ENCODE measurements around the gene COPS9.

DNA sequence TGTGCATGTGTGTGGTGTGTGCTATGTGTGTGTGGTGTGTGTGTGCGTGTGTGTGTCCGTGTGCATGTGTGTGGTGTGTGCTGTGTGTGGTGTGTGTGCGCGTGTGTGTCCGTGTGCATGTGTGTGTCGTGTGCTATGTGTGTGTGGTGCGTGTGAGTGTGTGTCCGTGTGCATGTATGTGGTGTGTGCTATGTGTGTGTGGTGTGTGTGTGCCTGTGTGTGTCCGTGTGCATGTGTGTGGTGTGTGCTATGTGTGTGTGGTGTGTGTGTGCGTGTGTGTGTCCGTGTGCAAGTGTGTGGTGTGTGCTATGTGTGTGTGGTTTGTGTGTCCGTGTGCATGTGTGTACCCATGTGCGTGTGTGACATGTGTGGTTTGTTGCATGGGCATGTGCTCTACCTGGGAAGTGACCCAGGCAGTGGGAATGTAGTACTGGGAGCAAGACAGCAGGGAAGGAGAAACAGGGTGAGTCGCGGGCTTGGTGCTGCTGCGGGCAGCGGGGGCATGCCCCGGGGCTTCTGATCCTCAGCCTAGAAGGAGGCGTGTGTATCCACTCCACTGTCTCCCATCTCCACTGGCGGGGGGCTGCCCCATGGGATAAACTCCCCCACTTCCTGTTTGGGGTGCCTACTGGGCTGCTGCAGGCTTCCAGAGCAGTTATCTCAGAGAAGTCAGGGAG lies 11.9 kb upstream of the COPS9 start:
- TF ChIP-seq, protein P1, sequence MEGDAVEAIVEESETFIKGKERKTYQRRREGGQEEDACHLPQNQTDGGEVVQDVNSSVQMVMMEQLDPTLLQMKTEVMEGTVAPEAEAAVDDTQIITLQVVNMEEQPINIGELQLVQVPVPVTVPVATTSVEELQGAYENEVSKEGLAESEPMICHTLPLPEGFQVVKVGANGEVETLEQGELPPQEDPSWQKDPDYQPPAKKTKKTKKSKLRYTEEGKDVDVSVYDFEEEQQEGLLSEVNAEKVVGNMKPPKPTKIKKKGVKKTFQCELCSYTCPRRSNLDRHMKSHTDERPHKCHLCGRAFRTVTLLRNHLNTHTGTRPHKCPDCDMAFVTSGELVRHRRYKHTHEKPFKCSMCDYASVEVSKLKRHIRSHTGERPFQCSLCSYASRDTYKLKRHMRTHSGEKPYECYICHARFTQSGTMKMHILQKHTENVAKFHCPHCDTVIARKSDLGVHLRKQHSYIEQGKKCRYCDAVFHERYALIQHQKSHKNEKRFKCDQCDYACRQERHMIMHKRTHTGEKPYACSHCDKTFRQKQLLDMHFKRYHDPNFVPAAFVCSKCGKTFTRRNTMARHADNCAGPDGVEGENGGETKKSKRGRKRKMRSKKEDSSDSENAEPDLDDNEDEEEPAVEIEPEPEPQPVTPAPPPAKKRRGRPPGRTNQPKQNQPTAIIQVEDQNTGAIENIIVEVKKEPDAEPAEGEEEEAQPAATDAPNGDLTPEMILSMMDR (conservative IDR thresholded peaks at IDR 0.05; ENCODE audit: low read depth, low read length) = no peak
- no peak for TF ChIP-seq EZH2 (IDR thresholded peaks at IDR 0.05; ENCODE audit: low read length, unreplicated experiment)
- no peak for TF ChIP-seq EZH2phosphoT487 (IDR thresholded peaks at IDR 0.05; ENCODE audit: borderline replicate concordance, low read length)

Data from PC-3 (cell line).